HG02943 (cell line): ENCODE measurements around the gene CAMTA1.

Experiments used
- ATAC-seq: cut with Tn5 transposase; IDR thresholded peaks from one replicate; pipeline ENCODE4 v1.9.1; 2021; ENCODE audit warnings: mild to moderate bottlenecking, low read depth, moderate library complexity; ENCODE audit not compliant: unreplicated experiment

Gene CAMTA1

DNA sequence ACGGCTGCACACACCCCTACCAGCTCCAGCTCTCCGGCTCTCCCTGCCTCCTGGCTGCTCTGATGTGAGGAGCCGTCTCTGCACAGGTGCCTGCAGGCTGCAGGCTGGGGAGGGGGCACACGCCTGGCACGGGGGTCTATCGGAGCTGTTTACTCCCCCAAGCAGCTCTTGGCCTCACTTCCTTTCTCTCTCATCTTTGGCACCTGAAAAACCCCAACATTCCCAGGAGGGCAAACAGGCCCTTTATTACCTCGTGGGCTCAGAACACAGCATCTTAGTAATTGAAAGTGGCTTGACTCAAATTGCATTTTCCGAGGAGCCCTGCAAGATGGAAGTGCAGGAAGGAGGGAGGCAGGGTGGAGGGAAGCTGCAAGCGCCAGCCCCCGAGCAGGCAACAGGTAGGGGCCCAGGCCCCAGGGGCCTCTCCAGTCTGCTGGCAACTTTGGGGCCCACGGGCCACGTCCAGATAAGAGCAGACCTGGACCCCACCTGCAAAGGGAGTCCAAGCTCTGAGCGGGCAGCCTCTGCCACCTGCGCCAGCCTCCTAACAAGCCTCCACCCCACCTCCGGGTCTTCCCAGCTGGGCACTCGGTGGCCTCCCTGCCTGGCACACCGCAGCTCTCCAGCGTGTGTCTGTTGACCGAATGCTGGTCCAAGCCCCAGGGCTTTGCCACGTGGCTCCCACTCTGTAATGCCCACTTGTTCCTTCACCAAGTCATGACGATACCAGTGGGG lies 722.2 kb downstream of the CAMTA1 start:
- ATAC-seq = no peak

GRCh38 chr1:7508052-7508933 lies 723.0 kb downstream of the CAMTA1 start:
- no peak for ATAC-seq

GRCh38 chr1:7508934-7509519 lies 723.8 kb downstream of the CAMTA1 start:
- no peak for ATAC-seq

GRCh38 chr1:7509598-7509997 lies 724.3 kb downstream of the CAMTA1 start:
- ATAC-seq = no peak

DNA sequence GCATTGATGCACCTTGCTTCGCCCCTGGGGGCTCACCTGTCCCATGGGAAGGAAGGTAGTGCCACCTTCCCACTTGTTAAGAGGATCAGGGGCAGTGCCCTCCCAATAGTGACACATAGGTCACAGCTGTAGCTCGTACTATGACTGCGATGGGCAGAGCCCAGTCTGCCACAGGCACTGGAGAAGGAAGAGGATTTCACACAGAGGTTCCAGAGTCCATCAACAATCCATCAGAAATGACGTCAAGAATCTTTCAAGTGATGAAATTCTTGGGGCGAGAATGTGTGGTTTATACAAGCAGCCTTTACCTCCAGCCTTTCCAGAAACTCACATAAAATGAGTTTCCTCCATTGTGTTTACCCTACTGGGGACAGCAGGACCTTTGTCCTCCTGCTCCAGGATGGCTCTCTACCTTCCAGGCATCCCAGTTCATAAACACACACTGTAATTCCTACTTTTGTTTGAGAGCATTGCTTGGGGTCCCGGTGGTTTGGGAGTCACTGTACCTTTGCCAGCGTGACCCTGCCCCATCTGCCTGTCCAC lies 725.2 kb downstream of the CAMTA1 start:
- no peak for ATAC-seq

DNA sequence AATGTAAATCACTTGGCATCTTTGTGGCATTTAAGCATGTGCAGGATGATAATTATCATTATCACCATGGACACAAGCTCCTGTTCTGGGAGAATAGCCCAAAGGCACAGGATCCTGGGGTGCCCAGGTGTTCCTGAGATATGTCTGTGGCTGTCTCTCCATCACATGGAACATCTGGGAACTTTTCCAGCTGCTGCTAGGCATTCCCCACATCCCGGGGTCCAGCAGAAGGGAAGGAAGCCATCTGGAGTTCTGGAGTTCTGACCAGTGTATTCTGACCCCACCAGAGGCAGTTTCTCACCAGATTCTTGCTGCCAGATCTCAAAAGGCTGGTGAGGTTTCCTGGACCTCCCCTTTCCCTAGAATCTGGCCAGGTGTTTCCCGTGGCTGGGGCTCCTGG lies 726.1 kb downstream of the CAMTA1 start:
- no peak for ATAC-seq

GRCh38 chr1:7513081-7513480 lies 727.8 kb downstream of the CAMTA1 start:
- ATAC-seq = no peak

DNA sequence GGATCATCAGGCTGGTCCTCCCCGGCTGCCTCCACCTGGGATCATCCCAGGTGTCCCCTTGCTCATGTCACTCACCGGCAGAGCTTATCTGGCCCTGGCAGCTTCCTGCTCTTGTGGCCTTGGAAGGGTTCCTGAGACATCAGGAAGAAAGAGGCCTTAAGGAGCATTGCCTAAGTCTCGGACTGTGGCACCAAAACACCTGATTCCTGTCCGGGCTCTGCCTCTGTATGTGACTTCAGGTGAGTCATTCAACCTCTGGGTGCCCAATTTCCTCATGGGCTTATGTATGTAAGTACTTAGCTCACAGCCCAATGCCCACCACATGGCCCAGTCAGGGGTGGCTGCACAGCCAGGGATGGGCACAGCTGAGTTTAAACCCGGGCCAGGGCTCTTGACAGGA lies 729.9 kb downstream of the CAMTA1 start:
- no peak for ATAC-seq

- no peak for ATAC-seq
Observed at GRCh38 chr1:7515904-7516303, 730.6 kb downstream of the CAMTA1 start.

GRCh38 chr1:7516341-7516740 lies 731.1 kb downstream of the CAMTA1 start:
- ATAC-seq = no peak

DNA sequence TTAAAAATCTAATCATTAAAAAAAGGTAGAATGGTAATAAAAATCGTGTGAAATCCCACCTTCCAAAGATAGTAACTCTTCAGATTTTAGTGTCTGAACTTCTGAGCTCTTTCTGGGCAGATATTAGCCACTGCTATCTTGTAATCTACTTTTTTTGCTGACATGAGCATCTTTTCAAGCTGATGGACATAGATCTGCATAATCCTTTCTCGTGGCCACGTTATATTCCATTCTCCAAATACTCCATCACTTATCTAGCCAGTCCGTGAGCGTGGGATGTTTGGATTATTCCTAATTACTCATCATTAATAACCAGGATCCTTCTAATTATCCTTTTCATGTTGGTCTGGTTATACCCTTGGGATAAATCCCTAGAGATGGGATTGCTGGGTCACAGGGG lies 731.7 kb downstream of the CAMTA1 start:
- no peak for ATAC-seq

DNA sequence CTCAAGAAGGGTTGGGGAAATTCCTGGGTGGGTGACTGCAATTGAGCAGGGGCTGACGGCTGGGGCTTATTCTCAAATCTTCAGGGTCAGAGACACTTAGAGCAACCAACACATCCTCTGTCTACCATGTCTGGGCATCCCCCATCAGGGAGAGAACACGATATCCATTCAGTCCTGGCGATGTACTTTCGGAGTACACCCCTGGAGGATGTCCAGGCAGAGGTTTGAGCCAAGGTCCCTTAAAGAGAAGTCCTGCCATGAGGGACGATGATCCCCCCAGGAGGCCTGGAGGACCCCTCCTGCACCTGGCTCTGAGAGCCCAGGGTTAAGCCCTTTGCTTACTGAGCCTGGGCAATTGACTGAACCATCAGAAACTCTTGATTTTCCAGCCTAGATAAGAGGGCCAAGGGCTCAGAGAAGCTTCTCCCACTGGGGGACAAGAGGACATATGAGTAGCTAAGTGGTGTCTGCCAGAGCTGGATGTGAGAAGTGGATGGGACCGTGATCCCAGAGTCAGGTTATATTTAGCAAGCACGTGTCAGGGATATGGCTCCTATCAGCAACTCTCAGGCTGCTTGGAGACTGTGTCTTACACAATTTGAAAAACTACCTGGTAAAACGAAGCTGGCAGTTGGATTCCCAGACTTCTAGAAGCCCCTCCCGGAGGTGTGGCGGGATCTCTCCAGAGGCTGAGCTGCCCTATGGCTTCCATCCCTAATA lies 732.5 kb downstream of the CAMTA1 start:
- no peak for ATAC-seq

DNA sequence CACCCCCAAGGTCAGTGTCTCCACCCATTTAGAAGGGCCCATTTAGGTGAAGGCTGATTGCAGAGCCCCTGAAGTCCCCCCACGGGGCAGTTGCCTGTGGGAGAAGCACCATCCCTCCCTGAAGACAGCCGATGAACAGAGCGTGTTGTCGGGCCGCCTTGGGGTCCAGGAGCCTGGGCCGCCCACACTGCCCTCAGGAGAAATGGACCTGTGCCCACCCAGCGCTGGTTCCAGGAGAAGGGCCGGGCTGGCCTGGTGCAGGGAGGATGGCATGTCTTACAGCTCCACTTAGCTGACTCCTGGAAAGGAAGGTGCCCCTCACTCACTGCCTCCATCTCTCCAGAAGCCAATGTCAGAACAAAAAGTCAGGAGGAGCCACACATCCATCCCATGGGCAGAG lies 733.2 kb downstream of the CAMTA1 start:
- ATAC-seq = no peak

- ATAC-seq = no peak
Observed at GRCh38 chr1:7519181-7519860, 734.1 kb downstream of the CAMTA1 start.

DNA sequence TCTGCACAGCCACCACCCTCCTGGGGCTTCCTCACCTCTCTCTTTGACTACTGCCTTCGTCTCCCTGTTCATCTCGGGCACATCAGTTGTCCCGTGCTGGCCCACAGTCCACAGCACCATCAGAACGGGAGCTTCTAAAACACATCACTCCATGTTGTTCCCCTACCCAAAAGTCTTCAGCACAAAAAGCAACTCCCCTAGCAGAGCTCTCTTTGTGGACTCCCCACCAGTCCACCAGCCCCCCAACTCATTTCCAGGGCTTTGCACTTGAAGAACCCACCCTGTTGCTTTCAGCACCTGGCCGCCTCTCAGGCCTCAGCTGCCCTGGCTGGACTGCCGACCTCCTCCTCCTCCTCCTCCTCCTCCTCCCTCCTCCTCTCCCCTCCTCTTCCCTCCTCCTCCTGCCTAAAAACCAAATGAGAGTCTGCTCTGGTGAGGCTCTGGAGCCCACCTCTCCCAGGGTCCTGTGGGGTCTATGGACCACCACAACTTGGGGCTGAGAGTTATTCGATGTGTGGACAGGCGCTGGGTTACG lies 734.7 kb downstream of the CAMTA1 start:
- ATAC-seq = no peak

DNA sequence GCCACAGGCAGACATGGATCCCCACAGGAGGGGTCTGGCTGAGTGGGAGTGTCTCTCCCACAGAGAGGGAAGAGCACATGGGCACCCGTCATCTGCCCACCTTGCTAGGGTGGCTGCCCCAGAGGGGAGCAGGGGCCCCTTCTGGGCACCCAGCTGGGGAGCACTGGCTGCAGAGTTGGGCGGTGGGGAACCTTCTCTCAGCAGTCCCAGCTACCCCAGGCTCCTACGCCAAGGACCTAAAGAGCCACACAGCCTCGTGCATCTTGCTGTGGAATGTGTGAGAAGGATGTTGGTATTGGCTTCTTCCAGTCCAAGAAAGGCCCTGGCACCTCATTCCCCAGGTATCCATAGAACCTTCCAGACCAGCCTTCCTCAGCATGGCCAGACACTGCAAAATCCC lies 735.2 kb downstream of the CAMTA1 start:
- ATAC-seq = no peak

DNA sequence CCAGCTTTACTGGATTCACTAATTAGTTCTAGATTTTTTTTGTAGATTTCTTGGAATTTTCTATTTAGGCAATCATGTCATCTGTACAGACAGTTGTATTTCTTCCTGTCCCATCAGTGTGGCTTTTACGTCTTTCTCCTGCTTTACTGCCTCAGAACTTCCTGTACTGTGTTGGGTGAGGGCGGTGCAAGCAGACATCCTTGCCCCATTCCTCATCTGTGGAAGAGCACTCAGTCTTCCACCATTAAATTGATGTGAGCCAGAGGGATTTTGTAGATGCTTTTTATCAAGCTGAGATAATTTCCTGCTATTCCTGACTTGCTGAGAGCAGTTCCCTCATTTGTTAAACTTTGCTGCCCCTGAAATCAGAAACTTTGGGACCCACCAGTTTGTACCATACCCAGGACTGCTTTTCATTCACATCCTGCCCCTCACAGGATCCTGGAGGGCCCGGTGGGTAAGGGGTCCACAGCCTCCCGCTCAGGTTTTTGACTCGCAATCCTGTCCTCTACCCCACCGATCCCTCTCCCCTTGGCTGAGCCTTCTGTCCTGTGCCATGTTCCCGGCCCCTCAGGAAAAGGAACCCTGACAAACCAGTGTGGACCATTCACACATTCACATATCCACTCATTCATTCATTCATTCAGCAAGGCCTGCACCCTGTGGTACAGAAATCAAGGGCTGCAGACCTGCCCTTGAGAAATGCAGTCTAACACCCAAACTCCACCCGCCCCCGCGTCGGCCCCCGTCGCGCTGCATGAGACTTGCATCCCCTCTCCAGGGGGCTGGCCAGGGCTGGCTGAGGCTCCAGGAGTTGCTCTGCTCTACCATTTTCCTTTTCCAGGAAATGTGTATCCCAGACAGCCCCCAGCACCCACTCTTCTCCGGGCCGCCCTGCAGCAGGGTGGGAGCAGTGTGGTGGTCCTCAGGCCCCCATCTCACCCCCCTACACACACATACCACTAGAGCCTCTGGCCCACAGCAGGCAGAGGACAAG lies 739.4 kb downstream of the CAMTA1 start:
- no peak for ATAC-seq

GRCh38 chr1:7525338-7526063 lies 740.2 kb downstream of the CAMTA1 start:
- ATAC-seq = no peak
